Measurements from ENCODE around the gene RBBP8.
A peak's percentile ranks its signal among the peaks of the same experiment; 100 is the strongest.

The RBBP8 gene

GRCh38 chr18:23067236-23067635 lies 134.1 kb downstream of the RBBP8 start:
- Mint-ChIP-seq H3K4me1 (peaks cover 33% of the 10 kb centered on the region), H3K36me3 (peaks cover 5% of the 10 kb centered on the region), H3K4me3 (no peak overlapping the region), H3K27me3 (no peaks in the 10 kb centered on the region), H3K27ac (no peak overlapping the region), H3K9me3 (peaks cover 8% of the 10 kb centered on the region)
- DNase-seq (ENCODE audit: low spot score in 2 of 2) (no peak), ATAC-seq (ENCODE audit: low read depth) (no peak)

GRCh38 chr18:23068011-23068410 lies 134.9 kb downstream of the RBBP8 start:
- Mint-ChIP-seq H3K4me3 (no peak overlapping the region), H3K4me1 (peaks cover 33% of the 10 kb centered on the region), H3K27me3 (no peaks in the 10 kb centered on the region), H3K36me3 (peaks cover 5% of the 10 kb centered on the region), H3K9me3 (peaks cover 8% of the 10 kb centered on the region), H3K27ac (no peak overlapping the region)
- ATAC-seq (ENCODE audit: low read depth) (no peak), DNase-seq (ENCODE audit: low spot score in 2 of 2) (no peak)

GRCh38 chr18:23068570-23069310 lies 135.6 kb downstream of the RBBP8 start:
- H3K27ac Mint-ChIP-seq = no peak overlapping the region
- no peaks in the 10 kb centered on the region for H3K27me3 Mint-ChIP-seq
- peaks cover 33% of the 10 kb centered on the region for H3K4me1 Mint-ChIP-seq
- no peak overlapping the region for H3K4me3 Mint-ChIP-seq
- no peaks in the 10 kb centered on the region for H3K36me3 Mint-ChIP-seq
- DNase-seq (ENCODE audit: low spot score in 2 of 2) (no peak), ATAC-seq (ENCODE audit: low read depth) (no peak)
- peaks cover 3% of the 10 kb centered on the region for H3K9me3 Mint-ChIP-seq

GRCh38 chr18:23069481-23069880 lies 136.4 kb downstream of the RBBP8 start:
- H3K27ac Mint-ChIP-seq = peak overlapping the region; percentile 6
- no peaks in the 10 kb centered on the region for H3K36me3 Mint-ChIP-seq
- H3K27me3 Mint-ChIP-seq = no peaks in the 10 kb centered on the region
- peaks cover 3% of the 10 kb centered on the region for H3K9me3 Mint-ChIP-seq
- peaks cover 36% of the 10 kb centered on the region for H3K4me1 Mint-ChIP-seq
- peak; percentile 30 for ATAC-seq (ENCODE audit: low read depth)
- H3K4me3 Mint-ChIP-seq = peak overlapping the region; percentile 9
- DNase-seq (ENCODE audit: low spot score in 2 of 2) = no peak

GRCh38 chr18:23069898-23070297 lies 136.8 kb downstream of the RBBP8 start:
- Mint-ChIP-seq H3K4me1 (peaks cover 37% of the 10 kb centered on the region), H3K4me3 (peak overlapping the region; percentile 9), H3K27me3 (no peaks in the 10 kb centered on the region), H3K9me3 (peaks cover 3% of the 10 kb centered on the region), H3K27ac (peak overlapping the region; percentile 6), H3K36me3 (no peaks in the 10 kb centered on the region)
- ATAC-seq (ENCODE audit: low read depth) (no peak), DNase-seq (ENCODE audit: low spot score in 2 of 2) (no peak)

DNA sequence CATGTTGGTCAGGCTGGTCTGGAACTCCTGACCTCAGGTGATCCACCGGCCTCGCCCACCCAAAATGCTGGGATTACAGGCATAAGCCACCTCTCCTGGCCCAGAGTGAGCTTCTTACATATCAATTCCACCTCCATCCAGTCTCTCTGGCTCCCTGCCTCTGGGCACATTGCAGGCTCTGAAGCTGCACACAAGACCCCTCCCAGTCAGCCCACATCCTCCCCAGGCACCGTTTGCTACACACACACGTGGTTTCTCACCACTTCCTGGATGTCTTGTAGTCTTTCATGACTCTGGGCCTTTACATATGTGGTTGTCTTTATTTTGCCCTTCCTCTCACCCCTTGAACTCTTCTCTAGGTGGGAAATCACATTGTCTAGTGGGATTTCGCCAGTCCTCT lies 138.2 kb downstream of the RBBP8 start:
- ATAC-seq (ENCODE audit: low read depth) (peak; percentile 99), DNase-seq (ENCODE audit: low spot score in 2 of 2) (peak; percentile 17 to 51)
- H3K9me3 Mint-ChIP-seq = peaks cover 3% of the 10 kb centered on the region
- peak overlapping the region; percentile 74 for H3K4me3 Mint-ChIP-seq
- H3K4me1 Mint-ChIP-seq = peaks cover 37% of the 10 kb centered on the region
- H3K27ac Mint-ChIP-seq = peak overlapping the region; percentile 12
- no peaks in the 10 kb centered on the region for H3K36me3 Mint-ChIP-seq
- no peaks in the 10 kb centered on the region for H3K27me3 Mint-ChIP-seq

DNA sequence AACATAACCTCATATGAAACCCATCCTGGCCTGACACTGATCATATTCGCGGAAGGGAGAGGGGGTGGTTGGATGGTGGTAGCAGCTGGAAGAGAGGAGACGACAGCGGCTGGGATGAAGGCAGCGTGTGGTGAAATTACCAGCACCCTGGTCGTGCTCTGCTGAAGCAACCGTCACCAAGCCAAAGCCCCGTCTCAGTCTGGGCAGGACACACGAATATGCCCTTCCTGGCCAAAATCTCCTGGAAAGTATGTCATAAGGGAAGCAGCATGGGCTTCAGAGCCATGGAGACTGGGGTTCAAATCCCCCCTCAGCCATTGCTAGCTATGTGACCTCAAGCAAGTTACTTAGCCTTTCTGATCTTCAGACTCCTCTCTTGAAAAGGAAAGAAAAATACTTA lies 139.0 kb downstream of the RBBP8 start:
- Mint-ChIP-seq H3K27me3 (no peaks in the 10 kb centered on the region), H3K4me3 (no peak overlapping the region)

GRCh38 chr18:23073996-23074606 lies 141.0 kb downstream of the RBBP8 start:
- no peaks in the 10 kb centered on the region for H3K9me3 Mint-ChIP-seq

More for the DNA sequence above, 139.0 kb downstream of the RBBP8 start:
- no peak for ATAC-seq (ENCODE audit: low read depth)
- no peak for DNase-seq (ENCODE audit: low spot score in 2 of 2)
- Mint-ChIP-seq H3K4me1 (peaks cover 36% of the 10 kb centered on the region), H3K27ac (peak overlapping the region; percentile 12), H3K9me3 (peaks cover 3% of the 10 kb centered on the region), H3K36me3 (no peaks in the 10 kb centered on the region)

More at GRCh38 chr18:23073996-23074606, 141.0 kb downstream of the RBBP8 start:
- no peak overlapping the region for H3K4me3 Mint-ChIP-seq
- ATAC-seq (ENCODE audit: low read depth) = no peak
- H3K27ac Mint-ChIP-seq = no peak overlapping the region
- H3K27me3 Mint-ChIP-seq = no peaks in the 10 kb centered on the region
- peaks cover 41% of the 10 kb centered on the region for H3K4me1 Mint-ChIP-seq
- H3K36me3 Mint-ChIP-seq = no peaks in the 10 kb centered on the region
- DNase-seq (ENCODE audit: low spot score in 2 of 2) = no peak
